Measurements from ENCODE around the gene ZFR2.

DNA sequence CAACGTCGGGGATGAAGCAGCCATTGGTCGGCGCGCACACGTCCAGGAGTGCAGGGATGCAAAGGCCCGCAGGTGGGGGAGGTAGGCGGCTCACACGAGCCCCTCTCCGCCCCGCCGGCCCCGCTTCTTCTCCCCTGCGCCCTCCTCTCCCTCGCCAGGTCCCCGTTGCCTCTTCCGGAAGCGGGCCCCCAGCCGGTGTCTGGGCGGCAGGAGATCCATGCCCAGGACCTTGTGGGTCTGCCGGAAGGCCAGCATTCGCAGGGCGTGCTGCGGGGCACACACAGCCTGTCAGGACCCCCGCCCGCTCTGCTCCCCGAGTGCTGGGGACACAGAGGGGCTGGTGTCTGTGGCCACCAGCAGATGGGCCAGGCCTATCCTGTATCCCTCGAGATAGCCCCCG lies 63.0 kb downstream of the ZFR2 start:
- no peak for TF ChIP-seq POLR2A (IDR thresholded peaks at IDR 0.05; ENCODE audit: low read length)
- no peak for TF ChIP-seq GATA1 (IDR thresholded peaks at IDR 0.05; ENCODE audit: low read depth, low read length)

Measured in erythroblast (primary cell).